ENCODE measurements around the gene TSPO2. TPM values are rescaled to one million over a fixed set of nuclear protein-coding genes. Genes with fewer than 3 reads are reported as not detected.
A peak's percentile ranks its signal among the peaks of the same experiment; 100 is the strongest.

Gene TSPO2
- total and polyA plus RNA-seq, 9 of the 15 experiments (the other 6 are each of a cell fraction or from before 2014, with no cell fraction given) = not detected

DNA sequence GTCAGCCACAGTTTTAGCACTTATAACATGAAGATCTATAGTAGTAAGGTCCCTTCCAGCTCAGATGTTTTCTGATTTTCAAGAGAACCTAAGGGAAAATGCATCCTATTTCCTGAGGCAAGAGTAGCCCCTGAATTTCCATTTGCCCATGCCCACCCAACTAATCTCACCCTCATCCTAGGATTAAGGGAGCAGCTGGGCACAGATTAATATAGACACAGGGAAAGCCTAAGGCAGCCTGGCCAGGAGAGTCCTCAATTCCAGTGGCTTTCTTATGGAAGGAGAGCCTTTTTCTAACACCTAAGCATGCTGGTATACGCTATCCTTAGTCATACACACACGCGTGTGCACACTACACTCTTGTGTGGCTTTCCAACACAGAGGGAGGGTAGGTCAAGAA, 12.2 kb downstream of the TSPO2 start:
- no TSS peak for BruUV-seq (replicated peaks)
- no peaks in the 10 kb centered on the region for H3K9me1 ChIP-seq (ENCODE audit: control insufficient read depth, insufficient read depth, low read length)
- CTCF ChIA-PET (ENCODE audit: low intra/inter-chr PET ratio) = no interaction called here
- WGBS (ENCODE audit: insufficient coverage, low coverage, missing lambda C conversion rate) = 91% methylated on average over 3 of the region's 3 CpGs
- H3K27ac ChIP-seq (ENCODE audit: extremely low read depth, low read depth, low read length) = no peak overlapping the region
- no peak overlapping the region for H3K9ac ChIP-seq (ENCODE audit: insufficient read depth in 1 of 2, low read depth in 2 of 2, low read length in 2 of 2)
- H3K36me3 ChIP-seq (ENCODE audit: control insufficient read depth, insufficient read depth, low read length) = no peaks in the 10 kb centered on the region
- H3K4me3 ChIP-seq = no peak overlapping the region
- POLR2A ChIA-PET = interaction anchor here (1.1 to 2.9 kb wide), 4 partner anchors 9 to 18 kb away, joined by 4 to 11 read pairs (median 5); partner anchors contain the start of genes NFYA, OARD1, TSPO2 and UNC5CL
- intact Hi-C loops (cut with micrococcal nuclease) (no loop called here), in situ Hi-C loops (cut with MboI) (no loop called here)
- H4K20me1 ChIP-seq (replicated peaks; ENCODE audit: control insufficient read depth, insufficient read depth, low read length) = 0 out of 2 replicates have a peak, but pooled peaks cover 4% of the 10 kb centered on the region
- DNase-seq (ENCODE audit: extremely low read depth in 1 of 4, low spot score in 3 of 4) (no peak), FAIRE-seq (no peak), ATAC-seq (no peak)
- H3K4me2 ChIP-seq (ENCODE audit: insufficient read depth, low read length) = no peak overlapping the region
- no peak overlapping the region for H2AFZ ChIP-seq (ENCODE audit: low read depth, low read length)
- TF ChIP-seq KLF1 (tag; IDR thresholded peaks at IDR 0.05) (no peak), PTRF (tag; IDR thresholded peaks at IDR 0.05) (no peak), NBN (IDR thresholded peaks at IDR 0.05; ENCODE audit: low read depth) (no peak)
- peaks cover 9 to 36% of the 10 kb centered on the region in 2 experiments for H3K4me1 ChIP-seq (replicated peaks in 1 of 2; ENCODE audit: control insufficient read depth in 2 of 2, insufficient read depth in 2 of 2, low read length in 2 of 2)
- no peaks in the 10 kb centered on the region for H3K79me2 ChIP-seq (ENCODE audit: control insufficient read depth, insufficient read depth, low read length)
- no peaks in the 10 kb centered on the region for H3K9me3 ChIP-seq (replicated peaks; ENCODE audit: control insufficient read depth, insufficient read depth, low read depth, low read length)
- no peaks in the 10 kb centered on the region for H3K27me3 ChIP-seq (ENCODE audit: control insufficient read depth in 2 of 2, insufficient read depth in 2 of 2, low read length in 2 of 2)

DNA sequence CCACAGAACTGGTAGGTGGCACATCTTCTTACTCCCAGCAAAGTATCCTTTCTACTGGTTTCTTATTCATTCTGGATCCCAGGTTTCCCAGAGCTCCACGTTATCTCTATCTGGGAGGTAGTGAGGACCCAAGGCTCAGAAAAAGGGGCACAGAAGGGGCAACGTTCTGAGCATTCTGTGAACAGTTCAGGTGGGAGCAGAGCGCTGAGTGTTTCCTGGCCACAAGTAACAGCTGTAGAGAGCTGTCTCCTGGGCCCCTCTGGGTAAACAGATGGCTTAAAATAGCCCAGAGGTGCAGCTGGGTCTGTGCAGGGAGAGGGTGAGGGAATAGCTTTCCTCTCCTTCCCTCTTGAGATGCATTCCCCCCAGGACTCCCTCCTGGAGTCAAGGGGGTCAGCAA, 12.9 kb downstream of the TSPO2 start:
- 32% methylated on average over 3 of the region's 3 CpGs for WGBS (ENCODE audit: insufficient coverage, low coverage, missing lambda C conversion rate)
- no peaks in the 10 kb centered on the region for H3K27me3 ChIP-seq (ENCODE audit: control insufficient read depth in 2 of 2, insufficient read depth in 2 of 2, low read length in 2 of 2)
- intact Hi-C loops (cut with micrococcal nuclease) = no loop called here
- BruUV-seq (replicated peaks) = no TSS peak
- H3K4me1 ChIP-seq (replicated peaks in 1 of 2; ENCODE audit: control insufficient read depth in 2 of 2, insufficient read depth in 2 of 2, low read length in 2 of 2) = peaks cover 9 to 37% of the 10 kb centered on the region in 2 experiments
- CTCF ChIA-PET (ENCODE audit: low intra/inter-chr PET ratio) = no interaction called here
- DNase-seq (ENCODE audit: extremely low read depth in 1 of 4, low spot score in 3 of 4) = no peak
- H3K36me3 ChIP-seq (ENCODE audit: control insufficient read depth, insufficient read depth, low read length) = no peaks in the 10 kb centered on the region
- in situ Hi-C loops (cut with MboI) = no loop called here
- H3K27ac ChIP-seq (ENCODE audit: extremely low read depth, low read depth, low read length) = no peak overlapping the region
- H3K9me3 ChIP-seq (replicated peaks; ENCODE audit: control insufficient read depth, insufficient read depth, low read depth, low read length) = no peaks in the 10 kb centered on the region
- ATAC-seq = no peak
- no peak overlapping the region for H2AFZ ChIP-seq (ENCODE audit: low read depth, low read length)
- TF ChIP-seq SMAD2 (IDR thresholded peaks at IDR 0.05; ENCODE audit: low read depth, low read length) (no peak), FOXA3 (CRISPR knock-in tag; conservative IDR thresholded peaks at IDR 0.05 in 1 of 2, IDR thresholded peaks at IDR 0.05 in 1 of 2) (0 out of 4 replicates have a peak, but pooled peaks of 1 of the 2 experiments have one; percentile 21), ZFP36 (IDR thresholded peaks at IDR 0.05; ENCODE audit: low read depth, low read length, partially characterized antibody) (no peak), HDAC1 (IDR thresholded peaks at IDR 0.05) (no peak), NCOA2 (IDR thresholded peaks at IDR 0.05; ENCODE audit: partially characterized antibody in 2 of 2) (no peak)
- TF ChIP-seq, protein P1, sequence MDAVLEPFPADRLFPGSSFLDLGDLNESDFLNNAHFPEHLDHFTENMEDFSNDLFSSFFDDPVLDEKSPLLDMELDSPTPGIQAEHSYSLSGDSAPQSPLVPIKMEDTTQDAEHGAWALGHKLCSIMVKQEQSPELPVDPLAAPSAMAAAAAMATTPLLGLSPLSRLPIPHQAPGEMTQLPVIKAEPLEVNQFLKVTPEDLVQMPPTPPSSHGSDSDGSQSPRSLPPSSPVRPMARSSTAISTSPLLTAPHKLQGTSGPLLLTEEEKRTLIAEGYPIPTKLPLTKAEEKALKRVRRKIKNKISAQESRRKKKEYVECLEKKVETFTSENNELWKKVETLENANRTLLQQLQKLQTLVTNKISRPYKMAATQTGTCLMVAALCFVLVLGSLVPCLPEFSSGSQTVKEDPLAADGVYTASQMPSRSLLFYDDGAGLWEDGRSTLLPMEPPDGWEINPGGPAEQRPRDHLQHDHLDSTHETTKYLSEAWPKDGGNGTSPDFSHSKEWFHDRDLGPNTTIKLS (IDR thresholded peaks at IDR 0.05; ENCODE audit: borderline replicate concordance, low read depth) = no peak
- 0 out of 2 replicates have a peak, but pooled peaks cover 4% of the 10 kb centered on the region for H4K20me1 ChIP-seq (replicated peaks; ENCODE audit: control insufficient read depth, insufficient read depth, low read length)
- H3K79me2 ChIP-seq (ENCODE audit: control insufficient read depth, insufficient read depth, low read length) = no peaks in the 10 kb centered on the region
- no peak for FAIRE-seq
- H3K4me2 ChIP-seq (ENCODE audit: insufficient read depth, low read length) = no peak overlapping the region
- no peak overlapping the region for H3K4me3 ChIP-seq
- no peaks in the 10 kb centered on the region for H3K9me1 ChIP-seq (ENCODE audit: control insufficient read depth, insufficient read depth, low read length)
- POLR2A ChIA-PET = interaction anchor here (0.7 to 2.9 kb wide), 4 partner anchors 13 to 17 kb away, joined by 3 to 11 read pairs (median 4); partner anchors contain the start of genes NFYA, OARD1, TSPO2 and UNC5CL
- no peak overlapping the region for H3K9ac ChIP-seq (ENCODE audit: insufficient read depth in 1 of 2, low read depth in 2 of 2, low read length in 2 of 2)

Data from K562 (cell line).